OCI-LY3 (cell line): ENCODE results near the gene LGI2.

Experiments
- H2AFZ ChIP-seq: fragments of 200-600, 300-600 bp; shearing (Covaris generic); 2 replicates; pipeline ENCODE4 v1.6.0; 2014; ENCODE audit warnings: antibody characterized with exemption, low read depth, low read length
- H3K27ac ChIP-seq: fragments of 200-600, 300-600 bp; sonication (generic); 2 replicates; pipeline ENCODE4 v1.5.1; 2014; ENCODE audit warnings: mild to moderate bottlenecking, low read length, moderate library complexity, mixed read lengths
- H3K27me3 ChIP-seq: fragments of 200-600, 300-600 bp; sonication (generic); 2 replicates; pipeline ENCODE4 v1.6.1; 2014; ENCODE audit warnings: low read depth, low read length, mixed read lengths
- H3K36me3 ChIP-seq: fragments of 200-600, 300-600 bp; sonication (generic); replicated peaks from 2 replicates; pipeline ENCODE3; 2014; ENCODE audit warnings: low read depth, low read length, mixed read lengths
- H3K4me1 ChIP-seq: fragments of 300-600, 200-600 bp; sonication (generic); 2 replicates; pipeline ENCODE4 v1.6.1; 2014; ENCODE audit warnings: low read length, mixed read lengths
- H3K4me2 ChIP-seq: fragments of 200-600, 300-600 bp; sonication (generic); 2 replicates; pipeline ENCODE4 v1.6.1; 2014; ENCODE audit warnings: low read length, mixed read lengths
- H3K4me3 ChIP-seq: fragments of 300-600, 200-600 bp; sonication (generic); 2 replicates; pipeline ENCODE4 v1.5.1; 2014; ENCODE audit warnings: antibody characterized with exemption, mild to moderate bottlenecking, low read length, moderate library complexity
- H3K79me2 ChIP-seq: fragments of 300-600, 200-600 bp; shearing (Covaris generic); 2 replicates; pipeline ENCODE4 v1.6.1; 2014; ENCODE audit warnings: mild to moderate bottlenecking, low read length, mixed read lengths
- H3K9ac ChIP-seq: fragments of 300-600, 200-600 bp; shearing (Covaris generic); 2 replicates; pipeline ENCODE4 v1.6.0; 2014; ENCODE audit warnings: mild to moderate bottlenecking, low read length, moderate library complexity
- H3K9me3 ChIP-seq: fragments of 200-600, 300-600 bp; shearing (Covaris generic); 2 replicates; pipeline ENCODE4 v1.6.1; 2014; ENCODE audit warnings: low read length, mixed read lengths; ENCODE audit not compliant: insufficient read depth
- H4K20me1 ChIP-seq: fragments of 200-600, 300-600 bp; sonication (generic); 2 replicates; pipeline ENCODE4 v1.6.1; 2016; ENCODE audit warnings: low read length, mixed read lengths; ENCODE audit not compliant: insufficient read depth
- EZH2phosphoT487 ChIP-seq: fragments of 200-600 bp; shearing (Covaris generic); IDR thresholded peaks from 2 replicates; pipeline ENCODE4 v1.6.1; 2018; ENCODE audit warnings: antibody characterized with exemption, mixed run types, low read depth
- TF ChIP-seq, protein P1 (sequence below): fragments of 200-600, 300-600 bp; sonication (generic); IDR thresholded peaks from 2 replicates; pipeline ENCODE4 v1.5.1; 2014; ENCODE audit warnings: antibody characterized with exemption, low read length, low read depth

The LGI2 gene

DNA sequence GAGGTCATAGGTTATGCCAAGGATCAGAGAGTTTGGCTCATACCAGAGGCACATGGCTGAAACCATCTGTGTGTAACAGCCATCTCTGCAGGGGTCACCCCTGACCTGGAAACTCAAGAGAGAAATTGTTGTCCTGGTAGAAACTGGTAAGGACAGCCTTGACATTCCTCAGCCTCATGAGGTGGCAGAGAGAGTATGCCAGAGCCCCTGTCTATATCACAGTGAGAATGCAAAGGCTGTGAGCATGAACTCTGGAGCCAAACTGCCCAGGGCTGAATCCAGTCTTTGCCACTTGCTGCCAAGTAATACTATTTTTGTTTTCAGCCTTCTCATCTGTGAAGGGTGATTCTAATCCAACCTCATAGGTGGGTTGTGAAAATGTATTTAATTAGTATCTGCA is 80.8 kb downstream of the LGI2 start:
- Histone ChIP-seq H3K36me3 (no peaks in the 10 kb centered on the region), H3K9me3 (no peaks in the 10 kb centered on the region), H3K9ac (no peak overlapping the region), H2AFZ (no peak overlapping the region), H3K4me3 (no peak overlapping the region), H3K4me1 (no peaks in the 10 kb centered on the region), H3K27ac (no peak overlapping the region), H4K20me1 (no peaks in the 10 kb centered on the region), H3K27me3 (no peaks in the 10 kb centered on the region), H3K79me2 (no peaks in the 10 kb centered on the region), H3K4me2 (no peak overlapping the region)
- TF ChIP-seq, protein P1, sequence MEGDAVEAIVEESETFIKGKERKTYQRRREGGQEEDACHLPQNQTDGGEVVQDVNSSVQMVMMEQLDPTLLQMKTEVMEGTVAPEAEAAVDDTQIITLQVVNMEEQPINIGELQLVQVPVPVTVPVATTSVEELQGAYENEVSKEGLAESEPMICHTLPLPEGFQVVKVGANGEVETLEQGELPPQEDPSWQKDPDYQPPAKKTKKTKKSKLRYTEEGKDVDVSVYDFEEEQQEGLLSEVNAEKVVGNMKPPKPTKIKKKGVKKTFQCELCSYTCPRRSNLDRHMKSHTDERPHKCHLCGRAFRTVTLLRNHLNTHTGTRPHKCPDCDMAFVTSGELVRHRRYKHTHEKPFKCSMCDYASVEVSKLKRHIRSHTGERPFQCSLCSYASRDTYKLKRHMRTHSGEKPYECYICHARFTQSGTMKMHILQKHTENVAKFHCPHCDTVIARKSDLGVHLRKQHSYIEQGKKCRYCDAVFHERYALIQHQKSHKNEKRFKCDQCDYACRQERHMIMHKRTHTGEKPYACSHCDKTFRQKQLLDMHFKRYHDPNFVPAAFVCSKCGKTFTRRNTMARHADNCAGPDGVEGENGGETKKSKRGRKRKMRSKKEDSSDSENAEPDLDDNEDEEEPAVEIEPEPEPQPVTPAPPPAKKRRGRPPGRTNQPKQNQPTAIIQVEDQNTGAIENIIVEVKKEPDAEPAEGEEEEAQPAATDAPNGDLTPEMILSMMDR, result no peak
- TF ChIP-seq EZH2phosphoT487, result no peak
